DOHH2 (cell line): ENCODE measurements around the gene EPHA5.

ENCODE experiments used
- H3F3A ChIP-seq: fragments of 200-600 bp; sonication (generic), shearing (Covaris generic); 2 replicates; pipeline ENCODE4 v1.6.0; 2016; ENCODE audit warnings: antibody characterized with exemption, mild to moderate bottlenecking; ENCODE audit not compliant: control insufficient read depth, insufficient read depth
- H3K27ac ChIP-seq: fragments of 200-600 bp; sonication (generic); 2 replicates; pipeline ENCODE4 v1.5.1; 2014; ENCODE audit warnings: low read depth, mild to moderate bottlenecking, low read length, moderate library complexity
- H3K27me3 ChIP-seq: fragments of 200-600 bp; sonication (generic); 2 replicates; pipeline ENCODE4 v1.6.1; 2014; ENCODE audit warnings: mild to moderate bottlenecking, low read length, mixed read lengths; ENCODE audit not compliant: control insufficient read depth
- H3K36me3 ChIP-seq: fragments of 200-600 bp; sonication (generic); 2 replicates; pipeline ENCODE4 v1.6.1; 2014; ENCODE audit warnings: mild to moderate bottlenecking, low read length, moderate library complexity, mixed read lengths; ENCODE audit not compliant: control insufficient read depth
- H3K4me1 ChIP-seq: fragments of 200-600 bp; sonication (generic); 2 replicates; pipeline ENCODE4 v1.6.1; 2014; ENCODE audit warnings: mild to moderate bottlenecking, low read length, mixed read lengths; ENCODE audit not compliant: control insufficient read depth
- H3K4me2 ChIP-seq: fragments of 200-600 bp; sonication (generic); 2 replicates; pipeline ENCODE4 v1.6.0; 2014; ENCODE audit warnings: mild to moderate bottlenecking, low read length, moderate library complexity
- H3K4me3 ChIP-seq: fragments of 200-600 bp; sonication (generic); 2 replicates; pipeline ENCODE4 v1.5.1; 2014; ENCODE audit warnings: mild to moderate bottlenecking, low read length, mixed read lengths
- H3K79me2 ChIP-seq: fragments of 200-600 bp; sonication (generic); 2 replicates; pipeline ENCODE4 v1.6.1; 2014; ENCODE audit warnings: mild to moderate bottlenecking, low read length, mixed read lengths; ENCODE audit not compliant: control insufficient read depth
- H3K9me2 ChIP-seq: fragments of 200-600 bp; sonication (generic); replicated peaks from 2 replicates; pipeline ENCODE4 v1.6.1; 2014; ENCODE audit warnings: mild to moderate bottlenecking, low read length, mixed read lengths; ENCODE audit not compliant: control insufficient read depth
- H3K9me3 ChIP-seq: fragments of 200-600 bp; sonication (generic); 2 replicates; pipeline ENCODE4 v1.6.1; 2014; ENCODE audit warnings: antibody characterized with exemption, low read length, mixed read lengths; ENCODE audit not compliant: control insufficient read depth, insufficient read depth
- H4K20me1 ChIP-seq: fragments of 200-600 bp; sonication (generic); 2 replicates; pipeline ENCODE4 v1.6.0; 2014; ENCODE audit warnings: low read depth, mild to moderate bottlenecking, antibody characterized with exemption, low read length, moderate library complexity; ENCODE audit not compliant: control insufficient read depth, insufficient read depth
- EZH2phosphoT487 ChIP-seq: fragments of 200-600 bp; sonication (generic); IDR thresholded peaks from 2 replicates; pipeline ENCODE4 v1.6.1; 2017; ENCODE audit warnings: borderline replicate concordance, mild to moderate bottlenecking, antibody characterized with exemption, low read length, moderate library complexity, mixed read lengths
- TF ChIP-seq, protein P1 (sequence below): fragments of 200-600 bp; sonication (generic); IDR thresholded peaks from one replicate; pipeline ENCODE4 v1.5.1; 2014; ENCODE audit warnings: antibody characterized with exemption, mild to moderate bottlenecking, low read depth, low read length; ENCODE audit not compliant: poor library complexity, severe bottlenecking

The EPHA5 gene

DNA sequence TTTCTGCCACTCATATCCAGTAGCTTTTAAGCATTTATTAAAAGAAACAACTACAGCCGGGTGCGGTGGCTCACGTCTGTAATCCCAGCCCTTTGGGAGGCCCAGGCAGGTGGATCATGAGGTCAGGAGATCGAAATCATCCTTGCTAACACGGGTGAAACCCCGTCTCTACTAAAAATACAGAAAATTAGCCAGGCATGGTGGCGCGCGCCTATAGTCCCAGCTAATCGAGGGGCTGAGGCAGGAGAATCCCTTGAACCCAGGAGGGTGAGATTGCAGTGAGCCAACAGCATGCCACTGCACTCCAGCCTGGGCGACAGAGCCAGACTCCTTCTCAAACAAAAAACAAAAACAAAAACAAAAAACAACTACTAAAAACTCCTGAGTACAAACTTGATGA, 119.8 kb downstream of the EPHA5 start:
- H3F3A ChIP-seq = no peaks in the 10 kb centered on the region
- H3K27ac ChIP-seq = no peak overlapping the region
- no peaks in the 10 kb centered on the region for H3K9me2 ChIP-seq
- no peaks in the 10 kb centered on the region for H3K36me3 ChIP-seq
- H3K4me3 ChIP-seq = no peak overlapping the region
- TF ChIP-seq, protein P1, sequence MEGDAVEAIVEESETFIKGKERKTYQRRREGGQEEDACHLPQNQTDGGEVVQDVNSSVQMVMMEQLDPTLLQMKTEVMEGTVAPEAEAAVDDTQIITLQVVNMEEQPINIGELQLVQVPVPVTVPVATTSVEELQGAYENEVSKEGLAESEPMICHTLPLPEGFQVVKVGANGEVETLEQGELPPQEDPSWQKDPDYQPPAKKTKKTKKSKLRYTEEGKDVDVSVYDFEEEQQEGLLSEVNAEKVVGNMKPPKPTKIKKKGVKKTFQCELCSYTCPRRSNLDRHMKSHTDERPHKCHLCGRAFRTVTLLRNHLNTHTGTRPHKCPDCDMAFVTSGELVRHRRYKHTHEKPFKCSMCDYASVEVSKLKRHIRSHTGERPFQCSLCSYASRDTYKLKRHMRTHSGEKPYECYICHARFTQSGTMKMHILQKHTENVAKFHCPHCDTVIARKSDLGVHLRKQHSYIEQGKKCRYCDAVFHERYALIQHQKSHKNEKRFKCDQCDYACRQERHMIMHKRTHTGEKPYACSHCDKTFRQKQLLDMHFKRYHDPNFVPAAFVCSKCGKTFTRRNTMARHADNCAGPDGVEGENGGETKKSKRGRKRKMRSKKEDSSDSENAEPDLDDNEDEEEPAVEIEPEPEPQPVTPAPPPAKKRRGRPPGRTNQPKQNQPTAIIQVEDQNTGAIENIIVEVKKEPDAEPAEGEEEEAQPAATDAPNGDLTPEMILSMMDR = no peak
- no peak for TF ChIP-seq EZH2phosphoT487
- no peaks in the 10 kb centered on the region for H4K20me1 ChIP-seq
- no peaks in the 10 kb centered on the region for H3K4me1 ChIP-seq
- no peak overlapping the region for H3K4me2 ChIP-seq
- H3K79me2 ChIP-seq = no peaks in the 10 kb centered on the region
- no peaks in the 10 kb centered on the region for H3K9me3 ChIP-seq
- H3K27me3 ChIP-seq = no peaks in the 10 kb centered on the region

DNA sequence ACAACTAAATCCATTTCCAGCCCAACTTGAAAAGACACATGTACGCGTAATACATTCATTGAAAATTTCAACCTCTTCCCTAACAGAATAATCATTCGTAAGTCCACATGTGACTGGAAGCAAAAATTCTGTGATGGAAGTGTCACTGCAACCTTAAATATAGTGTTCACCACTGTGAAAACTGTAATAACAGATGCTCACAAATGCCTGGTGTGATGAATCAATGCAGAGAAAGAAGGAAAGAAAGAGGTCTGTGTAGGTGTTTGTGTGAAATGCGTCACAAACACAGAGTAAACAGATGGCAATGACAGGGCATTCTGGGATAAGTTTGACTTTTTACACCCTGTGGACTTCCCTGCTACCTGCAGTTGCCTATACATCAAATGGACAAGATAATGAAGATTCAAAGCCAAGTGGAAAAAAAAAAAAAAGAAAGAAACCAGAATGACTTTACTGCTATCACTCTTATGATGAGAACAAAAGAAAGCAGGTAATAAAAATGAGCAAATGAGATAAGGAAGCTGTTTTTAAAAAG, 123.3 kb downstream of the EPHA5 start:
- Histone ChIP-seq H3K9me3 (no peaks in the 10 kb centered on the region), H3K36me3 (no peaks in the 10 kb centered on the region), H3K9me2 (no peaks in the 10 kb centered on the region), H3K4me1 (no peaks in the 10 kb centered on the region), H3K27me3 (no peaks in the 10 kb centered on the region), H3K4me3 (no peak overlapping the region), H3K27ac (no peak overlapping the region), H4K20me1 (no peaks in the 10 kb centered on the region), H3K4me2 (no peak overlapping the region), H3F3A (no peaks in the 10 kb centered on the region), H3K79me2 (no peaks in the 10 kb centered on the region)
- TF ChIP-seq, protein P1 = no peak
- no peak for TF ChIP-seq EZH2phosphoT487

DNA sequence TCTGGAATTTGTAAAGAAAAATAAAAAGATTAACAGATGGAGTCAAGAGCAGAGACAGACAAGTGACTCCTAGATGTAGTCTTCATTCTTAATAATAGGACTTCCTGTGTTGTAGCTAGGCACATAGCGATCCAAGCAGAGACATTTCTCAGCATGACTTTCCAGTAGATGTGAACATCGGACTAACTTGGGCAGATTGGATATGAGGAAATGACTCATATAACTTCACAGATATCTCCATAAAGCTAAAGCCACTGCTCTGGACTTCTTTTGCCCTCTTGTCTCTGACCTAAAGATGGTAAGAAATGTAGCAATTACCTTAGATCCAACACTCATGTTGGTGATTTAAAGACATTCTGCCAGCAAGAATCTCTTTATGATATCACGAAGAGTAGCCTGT, 131.7 kb downstream of the EPHA5 start:
- Histone ChIP-seq H3K79me2 (no peaks in the 10 kb centered on the region), H3F3A (no peaks in the 10 kb centered on the region), H3K4me2 (no peak overlapping the region), H4K20me1 (no peaks in the 10 kb centered on the region), H3K4me3 (no peak overlapping the region), H3K36me3 (no peaks in the 10 kb centered on the region), H3K9me3 (no peaks in the 10 kb centered on the region), H3K27me3 (no peaks in the 10 kb centered on the region), H3K9me2 (no peaks in the 10 kb centered on the region), H3K4me1 (no peaks in the 10 kb centered on the region), H3K27ac (no peak overlapping the region)
- TF ChIP-seq EZH2phosphoT487 = no peak
- TF ChIP-seq, protein P1 = no peak
